ENCODE measurements around the gene IL10RB. TPM values are rescaled to one million over a fixed set of nuclear protein-coding genes. Genes with fewer than 3 reads are reported as not detected.

IL10RB gene
- total and polyA plus RNA-seq, 2 of the 8 experiments (the other 6 are each of a cell fraction or from before 2014, with no cell fraction given), result 2.7 to 3.2 TPM

GRCh38 chr21:33290441-33290840, 24.3 kb downstream of the IL10RB start:
- TF ChIP-seq SAP30 (IDR thresholded peaks at IDR 0.05; ENCODE audit: insufficient read depth, insufficient replicate concordance, low read length) (no peak), MAX (IDR thresholded peaks at IDR 0.05) (no peak), KDM1A (IDR thresholded peaks at IDR 0.05; ENCODE audit: borderline replicate concordance, low read length) (no peak)
- Histone ChIP-seq H3K23me2 (ENCODE audit: low read depth, low read length) (no peaks in the 10 kb centered on the region), H2BK15ac (ENCODE audit: low read length) (no peak overlapping the region), H4K20me1 (replicated peaks in 1 of 2; ENCODE audit: control insufficient read depth in 1 of 2, insufficient read depth in 2 of 2, low read length in 2 of 2) (peaks cover 0 to 2% of the 10 kb centered on the region in 2 experiments), H4K91ac (replicated peaks; ENCODE audit: insufficient read length, low read length) (no peak overlapping the region), H3K27me3 (replicated peaks in 1 of 4; ENCODE audit: control insufficient read depth in 3 of 4, extremely low read depth in 1 of 4, insufficient read depth in 3 of 4, low read length in 3 of 4) (no peaks in the 10 kb centered on the region), H2AK5ac (ENCODE audit: low read depth, low read length) (0 out of 2 replicates have a peak overlapping the region, but pooled peaks have one; percentile 24), H2BK120ac (replicated peaks; ENCODE audit: low read depth, low read length) (no peak overlapping the region), H4K5ac (ENCODE audit: insufficient read length, low read depth, low read length) (no peak overlapping the region), H3K14ac (ENCODE audit: insufficient read length) (no peak overlapping the region), H2BK20ac (ENCODE audit: low read length) (no peak overlapping the region), H3K18ac (ENCODE audit: extremely low read depth, low read length) (no peak overlapping the region), H3K56ac (replicated peaks; ENCODE audit: insufficient read length, low read depth, low read length) (no peak overlapping the region), H3K79me1 (ENCODE audit: low read depth, low read length) (no peaks in the 10 kb centered on the region), H2BK5ac (ENCODE audit: low read depth, low read length) (no peak overlapping the region), H3K4ac (replicated peaks; ENCODE audit: insufficient read length, low read depth, low read length) (no peak overlapping the region), H3K79me2 (ENCODE audit: control insufficient read depth in 1 of 2, insufficient read depth in 2 of 2, low read length in 2 of 2) (no peaks in the 10 kb centered on the region), H3K36me3 (ENCODE audit: control insufficient read depth in 2 of 4, insufficient read depth in 4 of 4, low read length in 3 of 4) (no peaks in the 10 kb centered on the region), H4K8ac (ENCODE audit: extremely low read depth, insufficient read depth, low read length) (peak overlapping the region; percentile 14; the same call in 1 of the 2 replicates), H3K9ac (replicated peaks in 1 of 4; ENCODE audit: extremely low read depth in 1 of 4, low read depth in 3 of 4, low read length in 3 of 4) (no peak overlapping the region), H3K4me2 (ENCODE audit: insufficient read depth in 1 of 2, low read depth in 2 of 2, low read length in 2 of 2) (no peak overlapping the region), H3K4me3 (ENCODE audit: extremely low read depth in 1 of 4, insufficient read depth in 2 of 4, low read depth in 3 of 4, low read length in 4 of 4) (no peak overlapping the region), H2AFZ (ENCODE audit: low read length) (no peak overlapping the region), H3K4me1 (replicated peaks in 1 of 4; ENCODE audit: control insufficient read depth in 3 of 4, insufficient read depth in 4 of 4, low read length in 3 of 4) (no peaks in the 10 kb centered on the region), H3K27ac (ENCODE audit: low read depth, low read length) (no peak overlapping the region), H3K23ac (ENCODE audit: insufficient read length) (no peak overlapping the region), H2BK12ac (ENCODE audit: low read depth, low read length) (no peak overlapping the region), H3K9me3 (ENCODE audit: insufficient read depth in 2 of 2, low read depth in 1 of 2, low read length in 1 of 2) (no peaks in the 10 kb centered on the region)
- ChIA-PET POLR2A (ENCODE audit: partially characterized antibody) (no interaction called here), CTCF (ENCODE audit: partially characterized antibody) (interaction anchor here (1.1 kb wide), 1 partner anchor 93 kb away, joined by 4 read pairs; no protein-coding TSS in a partner anchor)
- FAIRE-seq, result no peak
- 90% methylated on average over 11 of the region's 11 CpGs; no CpG with 5 or more reads in 1 of the 2 experiments for WGBS, 2 experiments (ENCODE audit: extremely low coverage in 1 of 2, insufficient coverage in 1 of 2, insufficient read length in 1 of 2, insufficient replicate concordance in 2 of 2, low coverage in 1 of 2, low lambda C conversion rate in 2 of 2, missing lambda C conversion rate in 1 of 2)
- no peak for DNase-seq (ENCODE audit: low read depth in 1 of 2, low spot score in 2 of 2)

All from H1 (cell line).